GM19463 (cell line): ENCODE results near the gene AARS2.

Experiments used
- ATAC-seq: cut with Tn5 transposase; IDR thresholded peaks from one replicate; pipeline ENCODE4 v1.9.1; 2021; ENCODE audit warnings: mild to moderate bottlenecking, moderate library complexity; ENCODE audit not compliant: unreplicated experiment

AARS2 gene

DNA sequence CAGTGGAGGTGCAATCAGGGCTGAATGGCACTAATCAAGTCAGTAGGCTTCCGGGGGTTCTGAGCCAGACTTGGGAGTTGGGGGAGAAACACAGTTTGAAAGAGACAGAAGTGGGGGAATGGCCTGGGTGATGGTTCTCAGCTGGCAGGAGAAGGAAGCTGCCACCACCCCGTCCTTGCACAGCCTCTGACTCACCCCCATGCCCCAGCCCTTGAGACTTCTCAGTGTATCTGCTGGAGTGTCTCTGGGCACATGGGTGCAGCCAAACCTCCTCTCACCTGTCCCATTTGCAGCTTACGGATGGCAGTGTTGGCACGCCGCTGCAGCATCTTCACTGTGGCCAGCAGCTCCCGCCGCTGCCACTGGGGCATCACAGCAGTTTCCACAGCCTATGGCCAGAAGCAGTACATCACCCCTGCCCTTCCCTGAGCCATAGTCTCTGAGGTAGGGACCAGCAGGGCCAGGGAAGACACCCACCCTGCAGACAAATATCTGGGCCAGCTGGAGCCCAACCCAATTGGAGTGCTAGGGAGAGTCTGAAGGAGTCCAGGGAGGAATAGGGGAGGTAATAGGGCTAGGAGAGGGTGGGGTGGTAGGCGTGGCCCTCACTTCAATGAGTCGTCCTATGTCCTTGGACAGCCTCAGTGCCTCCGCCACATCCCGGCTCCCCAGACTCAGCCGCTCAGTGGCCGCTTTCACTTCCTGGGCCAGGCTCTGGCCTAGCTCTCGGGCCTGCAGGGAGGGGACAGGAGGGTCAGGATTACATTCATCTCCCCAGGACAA lies 11.2 kb downstream of the AARS2 start:
- no peak for ATAC-seq

DNA sequence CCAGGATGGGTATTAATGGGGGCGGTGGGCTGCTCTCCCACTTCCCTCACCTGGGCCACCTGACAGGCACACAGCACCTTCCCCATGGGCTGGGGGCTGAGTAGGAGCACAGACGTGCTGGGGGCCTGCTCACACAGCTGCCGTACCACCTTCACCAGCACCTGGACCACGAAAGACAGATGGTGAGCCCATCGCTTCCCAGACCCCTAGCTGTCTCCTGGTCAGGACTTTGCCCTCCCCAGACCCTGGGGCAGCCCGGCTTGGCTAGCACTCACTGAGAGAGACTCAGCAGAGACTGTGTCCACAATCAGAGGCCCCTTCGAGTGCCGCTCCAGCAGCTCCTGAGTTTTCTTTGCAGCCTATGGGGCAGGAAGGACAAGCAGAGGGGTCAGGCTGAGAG lies 12.0 kb downstream of the AARS2 start:
- ATAC-seq, result no peak

DNA sequence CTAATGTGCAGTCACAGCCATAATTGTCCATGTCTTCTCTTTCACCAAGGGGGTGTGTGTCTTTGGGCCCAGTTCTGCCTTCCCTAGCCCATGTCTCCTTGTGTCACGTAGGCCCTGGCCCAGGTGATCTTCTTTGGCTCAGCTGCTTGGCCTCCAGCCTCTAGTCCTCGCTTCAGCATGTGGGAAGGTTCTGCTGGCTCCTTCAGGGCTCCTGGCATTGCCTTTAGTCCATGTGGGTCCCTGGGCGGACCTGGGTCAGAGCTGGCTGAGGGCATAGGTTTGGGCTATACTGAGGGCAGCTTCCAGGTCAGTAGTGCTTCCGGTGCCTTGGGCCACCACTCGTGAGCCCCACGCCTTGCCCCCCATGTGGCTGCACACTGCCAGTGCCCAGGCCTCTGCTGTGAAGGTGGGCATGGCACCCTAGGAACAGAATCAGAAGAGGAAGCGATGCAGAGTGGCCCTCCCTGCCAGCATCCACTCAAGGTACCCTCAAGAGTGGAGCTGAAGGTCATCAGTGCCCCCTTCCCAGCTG lies 12.8 kb downstream of the AARS2 start:
- no peak for ATAC-seq

DNA sequence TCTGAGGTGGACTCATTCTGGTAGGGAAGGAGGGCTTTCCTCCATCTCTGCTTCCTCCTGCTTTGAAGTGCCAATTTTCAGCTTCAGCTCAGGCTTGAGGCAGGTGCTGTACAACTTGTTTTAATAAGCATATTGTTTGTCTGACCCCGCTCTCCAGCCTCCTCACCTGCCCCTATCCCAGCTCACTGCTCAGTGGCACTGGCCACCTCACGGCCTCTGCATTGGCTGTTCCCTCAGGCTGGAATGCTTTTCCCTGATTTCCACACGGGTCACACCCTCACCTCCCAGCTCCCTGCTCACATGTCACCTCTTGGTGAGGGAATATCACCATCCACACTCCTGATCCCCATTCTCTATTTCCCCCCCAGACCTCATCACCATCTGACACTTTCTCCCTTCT lies 14.3 kb downstream of the AARS2 start:
- no peak for ATAC-seq

DNA sequence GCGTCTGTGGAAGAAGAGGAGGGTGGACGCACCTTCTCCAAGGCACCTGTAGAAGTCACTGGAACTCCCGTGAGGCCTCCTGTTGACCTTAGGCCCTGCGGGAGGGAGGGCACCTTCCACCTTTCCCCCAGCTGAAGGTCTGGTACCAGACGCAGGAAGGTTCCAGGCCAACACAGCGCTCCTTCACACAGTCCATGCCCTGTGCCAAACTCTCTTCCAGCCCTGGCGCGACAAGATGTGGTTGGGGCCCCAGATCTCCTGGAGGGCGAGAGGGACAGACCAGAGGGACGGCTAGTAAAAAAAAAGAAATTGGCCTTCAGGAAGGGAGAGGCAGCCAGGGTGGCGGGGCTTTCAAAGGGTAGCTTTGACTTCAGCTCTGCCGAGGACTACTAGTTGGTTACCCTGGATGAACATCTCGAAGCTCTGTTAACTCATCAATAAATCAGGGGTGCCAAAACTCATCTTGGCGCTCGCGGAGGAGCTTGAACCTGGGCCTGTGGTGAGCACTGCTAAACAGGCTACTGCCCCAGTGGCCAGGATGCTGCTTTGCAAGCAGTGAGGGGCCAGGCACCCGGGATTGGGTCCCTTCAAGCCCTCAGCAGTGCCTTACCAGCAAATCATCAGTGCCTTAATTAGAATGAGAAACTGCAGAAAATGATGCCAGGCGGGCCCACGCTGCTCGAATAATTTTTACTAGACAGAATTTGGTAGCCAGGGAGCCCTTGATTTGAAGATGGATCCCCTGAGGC lies 14.9 kb downstream of the AARS2 start:
- no peak for ATAC-seq

DNA sequence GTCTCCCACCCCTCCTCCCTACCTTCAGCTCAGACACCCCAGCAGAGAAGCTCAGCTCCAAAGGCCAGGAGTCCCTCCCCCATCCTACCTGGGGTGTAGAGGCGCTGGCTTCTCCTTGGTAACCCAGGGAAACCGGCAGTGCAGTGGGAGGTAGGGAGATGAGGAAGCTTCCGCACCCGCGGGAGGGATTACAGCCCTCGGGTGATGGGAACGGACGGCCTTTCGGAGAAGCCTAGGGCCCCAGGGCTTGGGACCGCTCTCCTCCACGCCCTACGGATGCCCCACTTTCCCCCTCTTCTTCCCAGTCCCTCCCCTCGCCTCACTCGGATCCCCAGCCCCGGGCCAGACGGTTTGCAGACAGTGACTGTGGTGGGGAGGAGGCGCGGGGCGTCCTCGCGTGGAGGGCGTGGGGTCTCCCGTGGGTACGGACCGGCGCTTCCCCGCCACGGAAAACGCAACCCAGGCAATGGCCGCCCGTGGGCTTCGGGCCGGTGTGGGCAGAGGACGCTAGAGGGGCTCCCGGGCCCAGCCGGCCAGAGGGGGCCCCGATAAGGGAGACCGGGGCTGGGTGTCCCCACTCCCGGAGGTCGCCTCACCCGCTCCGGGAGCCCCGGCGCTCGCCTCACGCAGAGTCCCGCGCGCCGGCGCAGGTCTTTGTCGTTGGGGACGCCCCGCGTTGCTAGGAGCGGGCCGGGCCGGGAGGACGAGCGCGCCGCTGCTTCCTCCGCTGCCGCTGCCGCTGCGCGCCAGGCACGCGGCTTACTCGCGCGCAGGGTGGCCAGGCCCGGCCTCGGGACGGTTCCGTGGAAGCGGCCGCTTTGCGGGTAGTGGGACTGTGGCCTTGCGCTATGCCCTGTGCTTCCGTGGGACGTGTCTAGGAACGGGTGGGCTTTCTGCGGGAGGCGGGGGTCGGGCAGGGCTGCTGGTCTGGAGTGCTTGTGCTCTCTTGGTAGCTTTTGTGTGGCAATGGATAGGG lies 15.8 kb downstream of the AARS2 start:
- ATAC-seq, result no peak

DNA sequence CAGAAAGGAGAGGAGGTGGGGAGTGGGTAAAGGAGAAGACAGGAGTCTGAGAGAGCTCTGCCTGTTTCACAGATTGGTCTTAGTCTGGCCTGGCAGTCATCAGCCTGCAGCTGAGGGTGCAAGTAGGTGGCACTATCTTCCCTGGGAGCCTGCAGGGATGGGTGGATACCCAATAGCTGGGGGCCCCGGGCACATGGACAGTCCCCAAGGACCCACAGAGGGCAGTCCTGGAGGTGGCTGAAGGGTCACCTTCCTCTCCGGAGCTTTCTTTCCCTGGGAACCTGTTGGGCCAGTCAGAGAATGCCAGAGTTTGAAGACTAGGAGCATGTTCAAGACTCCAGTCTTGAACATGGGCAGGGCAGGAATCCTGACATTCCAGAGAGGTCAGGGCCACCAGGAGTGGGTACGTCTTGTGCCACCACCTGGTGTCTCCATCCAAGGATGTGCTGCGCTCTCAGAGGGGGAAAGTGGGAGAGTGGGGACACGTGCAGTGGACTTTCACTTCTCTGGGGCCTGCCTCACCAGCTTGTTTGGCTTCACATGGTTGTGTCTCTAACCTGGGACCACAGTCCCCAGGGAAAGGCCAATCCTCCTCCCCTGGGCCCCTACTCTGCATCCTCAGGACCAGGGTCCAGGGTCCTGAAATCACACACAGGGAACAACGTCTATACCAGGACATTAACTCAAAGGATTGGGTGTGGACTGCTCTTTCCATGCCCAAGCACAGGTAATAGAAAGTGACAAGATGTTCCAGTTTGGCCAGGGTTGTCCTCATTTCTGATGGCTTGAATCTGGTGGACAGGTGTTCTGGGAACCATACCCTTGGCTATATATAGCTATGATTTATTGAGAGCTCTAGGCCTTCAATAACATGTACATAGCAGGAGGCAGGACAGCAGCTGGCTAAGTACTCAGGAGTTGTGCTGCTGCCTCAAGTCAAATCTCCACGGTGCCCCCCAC lies 18.0 kb downstream of the AARS2 start:
- ATAC-seq, result no peak

DNA sequence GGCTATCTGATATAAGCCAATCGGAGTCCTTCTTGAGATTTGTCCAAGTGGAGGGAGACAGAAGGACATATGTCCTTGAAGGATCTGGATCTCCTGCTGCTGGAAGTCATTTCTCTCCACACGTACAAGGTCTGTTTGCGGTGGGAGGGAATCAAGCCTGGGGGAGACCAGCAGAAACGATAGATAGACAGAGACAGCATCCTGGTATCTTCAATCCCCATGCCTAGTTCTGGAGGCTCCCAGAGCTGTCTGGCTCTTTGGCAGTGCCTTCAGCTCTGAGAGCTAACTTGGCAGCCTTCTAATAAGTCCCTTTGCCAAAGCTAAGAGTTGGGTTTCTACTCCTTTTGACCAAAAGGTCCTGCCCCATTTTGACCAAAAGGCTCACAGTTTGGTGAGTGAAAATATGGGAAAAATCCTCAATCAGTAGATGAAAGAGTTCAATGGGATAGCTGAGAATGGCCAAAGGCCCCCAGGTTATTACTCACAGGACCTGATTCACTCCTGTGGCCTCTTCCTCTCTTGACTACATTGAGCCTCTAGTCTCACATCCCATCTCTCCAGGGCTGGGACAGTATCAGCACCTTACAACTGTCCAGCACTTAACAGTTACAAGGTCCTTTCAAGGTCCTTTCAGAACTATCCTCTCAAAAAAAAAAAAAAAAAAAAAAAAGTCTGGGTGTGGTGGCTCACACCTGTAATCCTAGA lies 20.3 kb downstream of the AARS2 start:
- no peak for ATAC-seq

DNA sequence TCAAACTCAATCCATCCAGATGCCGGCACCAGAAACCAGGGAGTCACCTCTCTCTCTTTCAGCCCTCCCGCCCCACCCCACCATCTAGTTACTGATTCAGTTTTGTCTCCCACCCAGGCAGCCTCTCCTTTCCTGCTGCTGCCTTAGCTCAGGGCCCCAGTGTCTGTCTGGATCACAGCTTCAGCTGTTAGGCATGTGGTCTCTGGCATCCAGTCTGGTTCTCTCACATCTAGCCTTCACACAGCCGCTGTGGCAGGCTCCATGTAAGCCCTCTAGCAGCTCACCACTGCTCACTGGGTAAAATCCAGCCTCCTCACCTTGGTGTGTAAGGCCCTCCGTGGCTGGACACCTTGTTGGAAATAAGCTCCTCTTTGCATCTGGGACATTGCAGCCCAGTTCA lies 21.3 kb downstream of the AARS2 start:
- ATAC-seq, result no peak

DNA sequence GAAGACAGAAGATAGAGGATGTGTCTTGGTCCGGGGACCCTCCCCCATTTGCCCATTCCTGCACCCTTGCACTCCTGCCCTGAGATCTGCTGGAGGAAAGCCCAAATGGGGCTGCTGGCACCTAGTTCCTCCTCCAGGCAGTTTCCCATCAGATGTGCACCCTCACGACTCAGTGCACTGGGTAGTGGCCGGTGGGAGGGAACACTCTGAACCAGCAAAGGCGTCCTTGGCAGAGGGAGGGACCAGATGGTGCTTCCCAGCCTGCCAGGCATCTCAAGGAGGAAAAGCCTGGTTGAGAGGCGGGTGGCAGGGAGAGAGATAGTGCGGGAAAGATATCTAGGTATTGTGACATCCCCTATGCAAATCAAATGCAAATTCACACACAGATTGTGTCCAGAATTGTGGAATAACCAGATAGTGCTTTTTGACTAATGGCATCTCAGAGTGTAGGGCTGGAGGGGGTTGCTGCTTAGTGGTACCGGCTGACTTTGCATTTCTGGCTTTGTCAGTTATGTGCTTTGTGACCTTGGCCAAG lies 23.4 kb downstream of the AARS2 start:
- no peak for ATAC-seq

DNA sequence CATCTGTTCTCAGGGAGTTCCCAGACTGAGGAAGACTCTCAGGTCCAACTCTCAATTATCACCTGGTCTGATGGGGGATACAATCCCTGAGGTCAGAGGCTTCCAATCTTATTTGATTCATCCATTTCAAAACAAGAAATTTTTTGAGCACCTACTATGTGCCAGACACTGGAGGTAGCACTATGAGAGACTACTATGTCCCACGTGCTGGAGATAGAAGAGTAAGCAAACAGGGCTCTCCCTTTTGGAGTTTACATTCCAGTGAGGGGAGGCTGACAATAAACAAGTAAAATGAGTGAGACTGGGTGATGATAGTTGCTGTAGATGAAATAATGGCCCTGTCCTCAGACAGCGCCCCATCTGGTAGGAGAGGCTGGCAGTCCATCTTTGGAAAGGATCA lies 26.4 kb downstream of the AARS2 start:
- no peak for ATAC-seq

DNA sequence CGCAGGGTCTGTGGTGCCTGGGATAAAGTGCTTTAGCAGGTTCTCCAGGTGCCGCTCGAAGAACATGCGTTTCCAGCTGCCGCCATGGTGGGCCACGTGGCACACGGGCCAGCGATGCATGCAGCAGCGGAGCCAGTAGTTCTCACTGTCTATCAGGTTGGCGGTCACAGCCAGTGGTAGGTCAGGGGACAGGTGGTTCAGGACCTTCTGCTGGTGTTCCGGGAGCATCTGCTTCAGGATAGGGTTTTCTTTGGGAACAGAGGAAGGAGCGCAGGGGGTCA lies 26.9 kb downstream of the AARS2 start:
- ATAC-seq, result no peak

DNA sequence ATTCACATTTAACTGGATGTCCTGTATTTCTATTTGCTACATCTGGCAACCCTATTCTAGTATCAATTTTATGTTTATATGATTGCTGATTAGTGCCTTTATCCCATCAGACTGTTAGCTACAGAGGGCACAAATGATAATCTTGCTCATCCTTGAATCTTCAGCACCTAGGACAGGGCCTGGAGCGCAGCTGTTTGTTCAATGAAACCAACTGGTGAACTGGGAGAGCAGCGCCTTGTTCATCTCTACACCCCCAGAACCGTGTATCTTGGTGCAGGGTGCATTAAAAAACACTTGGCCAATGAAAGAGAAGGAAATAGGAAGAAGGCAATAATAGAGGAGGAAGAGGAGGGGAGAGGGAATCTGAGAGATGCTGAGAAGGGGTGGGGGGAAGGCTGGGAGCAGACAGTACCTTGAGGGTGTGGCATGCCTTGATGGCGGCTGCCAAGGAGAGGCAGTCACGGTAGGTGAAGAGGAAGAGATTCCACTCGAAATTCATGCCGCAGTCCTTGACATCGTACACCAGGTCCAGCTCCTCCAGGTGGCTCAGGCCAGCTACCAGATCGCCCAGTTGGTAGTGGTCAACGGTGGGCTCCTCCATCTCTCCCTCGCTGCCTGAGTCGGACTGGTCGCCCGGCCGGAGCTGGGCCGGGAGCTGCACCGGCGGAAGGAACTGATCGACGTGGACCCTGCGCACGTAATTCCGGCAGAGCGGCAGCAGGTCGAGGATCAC lies 27.4 kb downstream of the AARS2 start:
- ATAC-seq, result no peak

DNA sequence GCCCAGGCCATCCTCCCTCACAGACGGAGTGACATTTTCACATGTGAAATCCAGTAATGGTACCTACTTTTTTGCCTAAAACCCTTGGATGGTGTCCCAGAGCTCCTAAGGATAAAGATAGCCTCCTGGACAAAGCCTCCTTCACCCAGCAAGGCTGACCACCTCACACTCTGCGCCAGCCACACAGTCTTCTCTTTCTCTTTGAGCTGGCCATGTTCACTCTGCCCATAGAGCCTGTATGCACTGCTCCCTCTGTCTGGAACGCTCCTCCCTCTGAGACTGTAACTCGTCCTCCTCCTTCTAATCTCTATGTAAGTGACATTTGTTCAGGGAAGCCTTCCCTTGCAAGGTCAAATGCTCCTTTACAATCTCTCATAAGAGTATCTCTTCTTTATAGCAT lies 28.3 kb downstream of the AARS2 start:
- no peak for ATAC-seq

DNA sequence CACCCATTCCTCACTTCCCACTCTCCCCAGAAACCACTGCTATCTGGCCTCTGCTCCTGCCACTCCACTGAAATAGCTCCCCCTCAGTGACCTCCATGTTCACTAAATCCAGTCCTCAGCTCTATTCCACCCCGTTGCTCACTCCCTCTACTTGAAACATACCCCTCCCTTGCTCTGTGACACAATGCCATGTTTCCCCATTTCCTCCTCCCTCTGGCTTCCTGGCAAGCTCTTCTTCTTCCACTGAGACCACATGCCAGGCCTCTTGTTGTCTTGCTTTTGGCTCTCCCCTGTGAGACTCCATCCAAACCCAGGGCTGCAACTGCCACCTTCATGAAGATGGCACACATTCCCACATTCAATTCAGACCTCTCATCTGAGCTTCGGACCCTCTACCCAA lies 29.0 kb downstream of the AARS2 start:
- no peak for ATAC-seq

DNA sequence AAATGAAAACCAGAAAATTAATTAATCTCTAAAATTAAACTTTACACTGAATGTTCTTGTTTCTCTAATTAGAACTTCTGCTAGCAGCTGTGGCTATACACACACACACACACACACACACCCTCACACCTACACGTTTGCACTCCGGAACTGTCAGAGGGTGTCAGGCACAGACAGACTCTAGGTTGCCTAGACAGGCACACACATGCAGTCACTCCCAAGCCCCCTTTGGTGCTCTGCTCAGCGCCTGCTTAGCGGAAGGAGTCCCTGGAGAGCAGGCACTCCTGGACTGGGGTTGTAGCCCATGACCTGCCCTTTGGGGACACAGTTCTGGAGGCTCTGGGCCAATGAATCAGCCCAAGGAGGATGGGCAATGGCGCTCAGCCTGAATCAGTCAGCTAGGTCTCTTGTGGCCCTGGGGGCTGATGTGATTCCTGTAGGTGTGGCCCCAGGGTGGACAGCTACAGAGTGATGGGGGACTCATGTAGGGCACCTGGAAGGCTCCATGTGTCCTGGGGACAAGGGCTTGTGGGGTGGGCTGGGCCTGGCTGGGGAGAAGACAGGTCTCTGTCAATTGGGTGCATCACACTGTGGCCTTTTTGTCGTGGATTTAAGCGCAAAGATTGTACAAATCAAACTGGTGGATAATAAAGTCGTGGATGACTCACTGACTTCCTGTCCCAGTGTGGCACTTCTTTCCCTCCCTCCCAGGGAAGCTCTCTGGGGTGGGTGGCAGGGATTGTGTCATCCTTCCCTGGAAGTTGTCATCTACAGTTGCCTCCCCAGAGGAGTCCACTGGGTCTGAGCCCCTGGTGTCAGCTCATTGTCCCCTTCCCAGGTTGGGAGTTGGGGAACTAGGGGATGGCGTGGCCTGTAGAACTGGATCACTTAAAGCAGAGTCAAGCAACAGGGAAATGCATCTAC lies 34.1 kb downstream of the AARS2 start:
- no peak for ATAC-seq

DNA sequence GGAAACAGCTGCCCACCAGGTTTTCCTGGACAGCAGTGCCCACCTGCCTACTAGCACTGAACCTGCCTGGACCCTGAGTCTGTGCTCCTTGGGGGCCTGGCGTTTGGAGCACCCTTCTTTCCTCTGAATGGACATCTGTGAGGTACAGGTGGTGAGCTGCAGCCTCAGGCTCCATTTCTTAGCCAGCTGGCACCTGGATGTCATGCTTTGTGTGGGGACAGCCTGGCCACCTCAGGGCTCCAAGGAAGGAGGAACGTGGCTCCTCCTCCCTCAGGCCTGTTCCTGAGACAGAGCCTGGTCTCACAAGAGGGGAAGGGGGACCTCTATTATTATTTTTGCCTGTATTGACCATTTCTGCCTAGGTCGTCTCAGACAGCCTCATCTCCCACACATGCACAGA lies 34.8 kb downstream of the AARS2 start:
- no peak for ATAC-seq

DNA sequence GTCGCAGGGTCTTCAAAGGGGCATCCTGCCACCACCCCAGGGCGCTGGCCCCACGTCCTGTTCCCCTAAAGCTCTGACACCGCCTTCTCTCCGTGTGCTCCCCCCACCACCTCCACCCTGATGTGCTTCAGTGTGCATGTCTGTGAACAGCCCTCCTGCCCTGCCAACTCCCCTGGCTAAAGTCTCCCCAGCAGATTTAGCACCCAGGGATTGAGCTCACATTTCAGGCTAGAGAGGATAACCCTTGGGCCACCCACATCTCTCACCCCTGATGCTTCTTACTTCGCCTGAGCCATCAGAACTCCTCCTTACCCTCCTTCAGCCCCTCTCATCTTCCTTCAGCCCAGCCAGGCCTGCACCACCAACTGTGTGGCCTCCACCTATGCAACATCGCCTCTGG lies 35.4 kb downstream of the AARS2 start:
- no peak for ATAC-seq
